Islet of Langerhans (tissue), 1 donor: Measurements from ENCODE around the gene NAALADL2.
A peak's percentile ranks its signal among the peaks of the same experiment; 100 is the strongest.
"Not testable (repeated sequence)": the region's sequence is repeated elsewhere in the genome, so short reads cannot be mapped to it uniquely, and the experiment has no call there.

Source experiments
- FAIRE-seq: peaks from one replicate; lab custom pipeline; 2011; peaks lifted over from hg19 to GRCh38; lab: Jason Lieb, UNC

NAALADL2 gene

DNA sequence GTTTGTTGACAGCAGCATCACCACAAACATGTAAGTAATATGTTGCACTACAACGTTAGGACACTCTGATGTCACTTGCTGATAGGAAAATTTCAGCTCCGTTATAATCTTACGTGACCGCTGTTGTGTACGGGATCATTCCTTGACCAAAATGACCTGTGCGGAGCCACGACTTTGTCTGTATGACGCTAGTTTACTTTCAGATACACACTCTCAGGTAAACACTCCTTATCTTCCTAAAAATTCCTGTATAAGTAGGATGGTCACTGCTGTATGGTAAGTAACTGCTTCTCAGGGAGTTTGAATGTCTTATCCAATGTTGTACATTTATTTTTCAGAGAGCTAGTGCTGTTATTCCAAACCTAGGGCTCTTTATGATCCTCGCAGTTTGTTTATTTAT, 410.3 kb downstream of the NAALADL2 start:
- FAIRE-seq = no peak

GRCh38 chr3:175270198-175270837, 411.2 kb downstream of the NAALADL2 start:
- FAIRE-seq = no peak

- FAIRE-seq = no peak
These were observed 411.7 kb downstream of the NAALADL2 start for GRCh38 chr3:175270866-175271265.

DNA sequence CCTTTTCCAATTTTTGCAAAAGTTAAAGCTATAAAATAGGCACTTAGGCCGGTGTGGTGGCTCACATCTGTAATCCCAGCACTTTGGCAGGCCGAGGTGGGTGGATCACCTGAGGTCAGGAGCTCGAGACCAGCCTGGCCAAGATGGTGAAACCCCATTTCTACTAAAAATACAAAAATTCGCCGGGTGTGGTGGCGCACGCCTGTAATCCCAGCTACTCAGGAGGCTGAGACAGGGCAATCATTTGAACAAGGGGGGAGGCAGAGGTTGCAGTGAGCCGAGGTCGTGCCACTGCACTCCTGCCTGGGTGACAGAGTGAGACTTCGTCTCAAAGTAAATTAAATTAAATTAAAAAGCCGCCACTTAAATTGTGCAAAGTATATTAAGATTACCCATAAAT, 412.3 kb downstream of the NAALADL2 start:
- FAIRE-seq = not testable (repeated sequence)

GRCh38 chr3:175272392-175272791, 413.3 kb downstream of the NAALADL2 start:
- no peak for FAIRE-seq

GRCh38 chr3:175273573-175273972, 414.4 kb downstream of the NAALADL2 start:
- FAIRE-seq = no peak

GRCh38 chr3:175274056-175274455, 414.9 kb downstream of the NAALADL2 start:
- FAIRE-seq = no peak

DNA sequence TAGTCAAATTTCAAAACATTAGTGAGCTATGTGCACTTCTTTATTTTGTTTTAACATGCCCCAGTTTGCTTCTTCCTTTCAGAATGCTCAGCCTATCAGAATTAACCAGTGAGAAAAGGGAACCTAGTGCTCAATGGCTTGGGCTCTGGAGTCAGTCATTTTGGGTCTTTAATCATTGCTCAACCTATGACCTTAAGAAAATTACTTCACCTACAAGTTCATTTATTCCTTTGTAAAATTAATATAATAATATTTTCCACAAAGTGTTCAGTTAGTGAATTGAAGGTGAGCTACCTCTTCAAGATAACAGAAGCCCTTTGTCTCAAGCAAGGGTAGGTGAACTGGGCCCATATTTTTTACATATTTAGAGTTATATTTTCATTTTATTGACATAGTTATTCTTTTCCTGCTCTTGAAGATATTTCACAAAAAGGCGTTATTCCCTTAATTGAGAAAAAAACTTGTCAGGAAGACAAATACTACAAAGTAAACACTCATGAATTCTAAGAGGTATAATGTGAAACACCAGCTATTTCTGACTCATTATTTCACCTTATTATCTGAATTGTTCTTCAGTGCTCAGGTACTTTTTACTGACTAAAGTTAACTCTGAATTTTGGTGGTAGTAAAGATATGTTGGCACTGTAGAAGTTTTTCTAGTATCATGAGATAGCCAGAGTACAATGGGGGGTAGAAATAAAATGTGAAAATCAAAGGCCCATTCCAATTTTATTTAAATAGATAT, 415.5 kb downstream of the NAALADL2 start:
- FAIRE-seq = no peak

DNA sequence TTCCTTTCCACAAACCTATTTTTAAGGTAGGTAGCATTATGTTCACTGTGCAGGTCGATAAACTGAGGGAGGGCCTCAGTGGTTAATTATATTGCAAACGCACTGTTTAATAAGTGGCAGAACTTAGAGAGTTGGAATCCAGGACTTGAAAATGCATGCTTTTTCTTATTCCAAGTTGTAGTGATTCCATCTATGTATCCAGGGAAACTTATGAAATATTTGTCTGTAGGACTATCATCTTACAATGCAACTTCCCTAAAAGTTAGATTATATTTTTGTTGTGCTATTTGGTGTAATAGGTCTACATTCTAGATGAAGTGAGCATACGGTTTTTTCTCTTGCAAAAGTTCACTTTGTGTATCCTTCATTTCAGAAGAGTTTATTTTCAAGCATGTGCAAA, 419.5 kb downstream of the NAALADL2 start:
- no peak for FAIRE-seq

DNA sequence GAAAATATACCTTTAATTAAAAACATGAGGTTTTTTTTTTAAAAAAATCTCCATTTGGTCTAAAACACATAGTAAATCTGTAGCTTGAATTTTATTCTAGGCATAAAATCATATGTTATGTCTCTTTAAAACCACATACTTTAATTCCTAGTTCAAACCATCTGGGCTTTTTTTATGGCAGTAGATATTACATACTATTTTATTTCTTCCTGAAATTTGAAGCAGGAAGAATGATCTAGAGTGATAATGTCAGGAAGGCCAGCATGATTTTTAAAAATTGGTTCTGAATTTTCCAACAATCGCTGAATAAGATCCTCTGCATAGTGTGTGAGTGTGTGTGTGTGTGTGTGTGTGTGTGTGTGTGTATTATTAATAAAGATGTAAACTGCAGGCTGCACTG, 420.3 kb downstream of the NAALADL2 start:
- FAIRE-seq = no peak

GRCh38 chr3:175279911-175280310, 420.8 kb downstream of the NAALADL2 start:
- FAIRE-seq = no peak

- FAIRE-seq = no peak
These were observed 428.3 kb downstream of the NAALADL2 start for GRCh38 chr3:175287361-175287963.

DNA sequence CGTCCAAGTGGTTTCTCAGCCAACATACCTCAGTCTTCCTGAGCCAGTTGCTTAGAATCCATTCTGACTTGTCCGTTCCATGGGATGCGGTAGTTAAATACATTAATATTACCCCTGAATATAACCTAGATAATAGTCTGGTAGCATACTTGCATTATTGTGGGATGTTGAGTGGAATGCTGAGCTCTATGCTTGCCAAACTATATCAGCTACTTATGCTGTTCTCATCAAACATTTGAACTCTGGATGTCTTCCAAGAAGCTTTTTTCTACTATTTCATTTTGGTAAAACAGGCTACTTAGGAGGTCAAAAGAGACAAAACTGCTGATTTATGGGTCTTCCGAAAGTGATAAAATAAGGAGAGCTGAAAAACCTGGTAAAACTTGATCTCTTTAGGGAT, 429.5 kb downstream of the NAALADL2 start:
- no peak for FAIRE-seq

DNA sequence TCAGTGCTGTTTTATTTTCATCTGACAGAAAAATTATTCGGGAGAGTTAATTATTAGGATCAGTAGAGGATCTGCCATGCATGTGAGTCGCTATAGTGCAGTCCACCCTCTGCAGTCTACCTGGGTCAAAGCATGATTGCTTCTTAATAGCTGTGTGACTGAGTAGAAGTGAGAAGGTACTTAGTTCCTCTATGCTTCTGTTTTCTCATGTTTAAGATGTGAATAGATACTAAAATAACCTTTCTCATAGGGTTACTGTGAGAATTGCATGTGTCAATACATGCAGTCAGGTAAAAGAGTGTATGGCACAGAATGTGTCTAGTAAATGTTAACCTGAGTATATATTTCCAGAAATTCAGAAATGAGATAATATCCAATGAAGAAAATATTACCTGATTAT, 435.7 kb downstream of the NAALADL2 start:
- no peak for FAIRE-seq

GRCh38 chr3:175295248-175296130, 436.4 kb downstream of the NAALADL2 start:
- FAIRE-seq = no peak

DNA sequence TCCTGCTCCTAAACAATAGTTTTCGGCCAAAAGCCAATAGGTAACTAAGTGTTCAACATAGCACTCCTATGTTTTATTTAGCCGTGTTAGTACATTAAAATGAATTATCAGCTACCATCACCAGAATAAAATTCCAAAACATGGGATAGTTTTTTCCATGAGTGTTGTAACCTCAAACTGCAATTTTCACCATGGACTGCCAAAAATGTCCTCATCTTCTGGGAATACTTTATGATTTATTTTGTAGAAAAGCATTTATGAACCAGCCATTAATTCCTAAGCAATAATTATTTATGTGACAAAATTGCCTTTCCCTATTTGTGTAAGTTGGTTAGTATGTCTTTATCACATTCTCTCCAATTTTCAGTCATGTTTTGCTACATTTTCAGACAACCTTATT, 438.1 kb downstream of the NAALADL2 start:
- FAIRE-seq = no peak

- no peak for FAIRE-seq
These were observed 442.6 kb downstream of the NAALADL2 start for GRCh38 chr3:175301741-175302140.

DNA sequence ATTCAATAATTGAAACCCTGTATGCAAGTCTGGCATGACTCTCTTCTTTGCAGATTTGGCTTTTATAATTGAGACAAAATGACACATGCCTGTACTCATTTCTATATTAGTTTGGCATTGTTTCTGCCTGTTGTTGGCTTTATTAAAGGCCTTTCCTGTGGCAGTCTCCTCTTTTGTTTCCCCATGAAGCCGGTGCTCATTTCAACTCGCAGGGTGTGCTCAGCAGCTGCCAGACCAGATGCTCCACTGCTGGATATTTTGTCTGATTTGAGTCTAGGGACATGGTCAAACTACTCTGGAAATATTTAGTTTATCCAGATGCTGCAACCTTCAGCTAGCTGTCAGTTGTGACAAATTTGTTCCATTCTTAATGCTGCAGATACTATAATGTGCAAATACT, 445.3 kb downstream of the NAALADL2 start:
- no peak for FAIRE-seq

GRCh38 chr3:175307642-175308041, 448.5 kb downstream of the NAALADL2 start:
- FAIRE-seq = peak; percentile 93

- no peak for FAIRE-seq
These were observed 449.0 kb downstream of the NAALADL2 start for GRCh38 chr3:175308097-175308496.

GRCh38 chr3:175310046-175310445, 450.9 kb downstream of the NAALADL2 start:
- no peak for FAIRE-seq

DNA sequence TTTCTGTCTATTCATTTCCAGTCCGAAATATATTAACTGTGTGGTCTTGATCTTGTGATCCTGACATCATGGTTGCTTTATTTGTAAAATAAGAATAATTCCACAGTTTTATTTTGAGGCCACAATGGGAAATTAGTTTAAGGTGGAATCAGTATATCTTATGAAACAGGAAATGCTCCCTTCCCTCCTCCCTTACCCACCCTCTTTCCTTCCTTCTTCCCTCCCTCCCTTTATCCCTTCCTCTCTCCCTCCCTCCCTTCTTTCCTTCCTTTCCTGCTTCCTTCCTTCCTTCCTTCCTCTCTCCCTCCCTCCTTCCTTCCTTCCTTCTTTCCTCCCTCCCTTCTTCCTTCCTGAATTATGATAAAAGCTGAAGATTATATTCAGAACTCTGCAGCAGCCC, 452.3 kb downstream of the NAALADL2 start:
- FAIRE-seq = no peak

DNA sequence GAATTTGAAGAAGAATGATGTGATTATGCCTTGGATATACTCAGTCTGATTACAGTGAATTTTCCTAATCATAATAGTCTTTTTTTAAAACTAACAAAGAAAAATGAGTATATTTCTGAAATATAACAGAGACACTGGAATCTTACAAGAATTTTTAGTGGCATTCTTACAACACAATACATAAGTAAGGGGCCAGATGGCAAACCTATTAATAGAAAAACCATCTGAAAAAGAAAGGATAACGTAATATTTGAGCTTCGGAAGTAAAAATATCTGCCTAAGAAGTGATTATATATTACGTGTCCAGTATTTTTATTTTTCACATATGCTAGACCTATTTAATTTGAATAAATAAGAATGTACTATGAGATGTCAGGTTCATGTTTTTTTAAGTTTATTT, 452.8 kb downstream of the NAALADL2 start:
- no peak for FAIRE-seq
